H1 (cell line): ENCODE results near the gene ROBO4. TPM values are rescaled to one million over a fixed set of nuclear protein-coding genes. Genes with fewer than 3 reads are reported as not detected.

ENCODE experiments used
- CTCF ChIA-PET: fragments of 300-600 bp; sonication (Branson Sonifier 250); formaldehyde crosslinking; loops from one replicate; lab custom pipeline; 2021; ENCODE audit not compliant: partially characterized antibody; lab: Charles Lee
- POLR2A ChIA-PET: fragments of 300-600 bp; sonication (Branson Sonifier 250); formaldehyde crosslinking; loops from one replicate; lab custom pipeline; 2021; ENCODE audit warnings: inconsistent platforms; ENCODE audit not compliant: partially characterized antibody; lab: Charles Lee
- DNase-seq, 2 experiments: peaks; one replicate each; pipeline versions ENCODE4 v3.0.0 to v3.0.0-alpha.2; 2010 to 2022; ENCODE audit warnings: low spot score in 2 of 2, low read depth in 1 of 2, mixed read lengths in 1 of 2
- FAIRE-seq: peaks from 2 replicates; lab custom pipeline; 2011; peaks lifted over from hg19 to GRCh38; lab: Jason Lieb, UNC
- H2AFZ ChIP-seq: 2 replicates; pipeline ENCODE4 v1.8.1; 2012; ENCODE audit warnings: low read length, inconsistent platforms
- H2AK5ac ChIP-seq: 2 replicates; pipeline ENCODE4 v1.6.1; 2013; ENCODE audit warnings: low read depth, low read length
- H2BK120ac ChIP-seq: replicated peaks from 2 replicates; pipeline ENCODE3; 2013; ENCODE audit warnings: low read depth, low read length, inconsistent platforms
- H2BK12ac ChIP-seq: 2 replicates; pipeline ENCODE4 v1.6.1; 2013; ENCODE audit warnings: low read depth, low read length
- H2BK15ac ChIP-seq: 2 replicates; pipeline ENCODE4 v1.6.1; 2013; ENCODE audit warnings: low read length
- H2BK20ac ChIP-seq: 2 replicates; pipeline ENCODE4 v1.6.1; 2013; ENCODE audit warnings: low read length
- H2BK5ac ChIP-seq: 2 replicates; pipeline ENCODE4 v1.6.1; 2013; ENCODE audit warnings: low read depth, low read length
- H3K14ac ChIP-seq: 2 replicates; pipeline ENCODE4 v1.6.1; 2013; ENCODE audit warnings: inconsistent platforms; ENCODE audit not compliant: insufficient read length
- H3K18ac ChIP-seq: 2 replicates; pipeline ENCODE4 v1.6.1; 2013; ENCODE audit warnings: low read length; ENCODE audit errors: extremely low read depth
- H3K23ac ChIP-seq: 2 replicates; pipeline ENCODE4 v1.6.1; 2013; ENCODE audit warnings: inconsistent platforms; ENCODE audit not compliant: insufficient read length
- H3K23me2 ChIP-seq: 2 replicates; pipeline ENCODE4 v1.6.1; 2013; ENCODE audit warnings: low read depth, low read length
- H3K27ac ChIP-seq: 2 replicates; pipeline ENCODE4 v1.6.1; 2011; ENCODE audit warnings: low read depth, low read length, inconsistent platforms
- H3K27me3 ChIP-seq, 4 experiments: replicated peaks in 1 of 4; 1 replicate in 1 of 4; 2 replicates in 3 of 4; pipeline versions ENCODE4 v1.6.1 to v1.8.1; 2011 to 2013; ENCODE audit warnings: low read length in 3 of 4, mild to moderate bottlenecking in 3 of 4, inconsistent platforms in 2 of 4, mixed read lengths in 2 of 4, moderate library complexity in 1 of 4; ENCODE audit not compliant: control insufficient read depth in 3 of 4, insufficient read depth in 3 of 4; ENCODE audit errors: extremely low read depth in 1 of 4
- H3K36me3 ChIP-seq, 4 experiments: 2 replicates each; pipeline versions ENCODE4 v1.6.1 to v1.8.1; 2011 to 2013; ENCODE audit warnings: mild to moderate bottlenecking in 4 of 4, low read length in 3 of 4, moderate library complexity in 2 of 4, control low read depth in 1 of 4, inconsistent platforms in 1 of 4; ENCODE audit not compliant: insufficient read depth in 4 of 4, control insufficient read depth in 2 of 4
- H3K4ac ChIP-seq: replicated peaks from 2 replicates; pipeline ENCODE3; 2013; ENCODE audit warnings: low read length, low read depth, mixed read lengths, inconsistent platforms; ENCODE audit not compliant: insufficient read length
- H3K4me1 ChIP-seq, 4 experiments: replicated peaks in 1 of 4; 1 replicate in 1 of 4; 2 replicates in 3 of 4; pipeline versions ENCODE4 v1.6.1 to v1.8.1; 2011 to 2013; ENCODE audit warnings: low read length in 3 of 4, inconsistent platforms in 2 of 4, mixed read lengths in 1 of 4; ENCODE audit not compliant: insufficient read depth in 4 of 4, control insufficient read depth in 3 of 4
- H3K4me2 ChIP-seq, 2 experiments: 2 replicates each; pipeline versions ENCODE4 v1.6.1 to v1.8.1; 2011 to 2013; ENCODE audit warnings: low read depth in 2 of 2, low read length in 2 of 2, control low read depth in 1 of 2, inconsistent platforms in 1 of 2, mild to moderate bottlenecking in 1 of 2; ENCODE audit not compliant: insufficient read depth in 1 of 2
- H3K4me3 ChIP-seq, 4 experiments: fragments of 200-600, 300-600 bp in 1 of 4; sonication (generic), shearing (Covaris generic), sonication (Bioruptor Twin) in 1 of 4; 2 replicates each; pipeline versions ENCODE4 v1.5.1 to v1.8.1; 2011 to 2016; ENCODE audit warnings: low read length in 4 of 4, low read depth in 3 of 4, control low read depth in 2 of 4, inconsistent platforms in 2 of 4, mild to moderate bottlenecking in 2 of 4, mixed read lengths in 1 of 4, moderate library complexity in 1 of 4; ENCODE audit not compliant: insufficient read depth in 2 of 4; ENCODE audit errors: extremely low read depth in 1 of 4
- H3K56ac ChIP-seq: replicated peaks from 2 replicates; pipeline ENCODE3; 2013; ENCODE audit warnings: low read depth, mild to moderate bottlenecking, mixed read lengths, low read length, inconsistent platforms; ENCODE audit not compliant: insufficient read length
- H3K79me1 ChIP-seq: 2 replicates; pipeline ENCODE4 v1.6.1; 2013; ENCODE audit warnings: low read depth, low read length, control low read depth
- H3K79me2 ChIP-seq, 2 experiments: 2 replicates each; pipeline versions ENCODE4 v1.6.1 to v1.8.1; 2012 to 2013; ENCODE audit warnings: low read length in 2 of 2, mild to moderate bottlenecking in 2 of 2, inconsistent platforms in 1 of 2; ENCODE audit not compliant: insufficient read depth in 2 of 2, control insufficient read depth in 1 of 2
- H3K9ac ChIP-seq, 4 experiments: replicated peaks in 1 of 4; 1 replicate in 1 of 4; 2 replicates in 3 of 4; pipeline versions ENCODE4 v1.6.1 to v1.8.1; 2011 to 2013; ENCODE audit warnings: low read depth in 3 of 4, low read length in 3 of 4, control low read depth in 2 of 4, mild to moderate bottlenecking in 2 of 4, moderate library complexity in 2 of 4, inconsistent platforms in 1 of 4; ENCODE audit errors: extremely low read depth in 1 of 4
- H3K9me3 ChIP-seq, 2 experiments: 2 replicates each; pipeline versions ENCODE4 v1.6.1 to v1.8.1; 2012 to 2013; ENCODE audit warnings: mild to moderate bottlenecking in 2 of 2, moderate library complexity in 2 of 2, control low read depth in 1 of 2, inconsistent platforms in 1 of 2, low read depth in 1 of 2, low read length in 1 of 2, mixed read lengths in 1 of 2; ENCODE audit not compliant: insufficient read depth in 2 of 2
- H4K20me1 ChIP-seq, 2 experiments: replicated peaks in 1 of 2; 2 replicates each; pipeline versions ENCODE3 to v1.8.1; 2011 to 2013; ENCODE audit warnings: inconsistent platforms in 2 of 2, low read length in 2 of 2, mild to moderate bottlenecking in 1 of 2; ENCODE audit not compliant: insufficient read depth in 2 of 2, control insufficient read depth in 1 of 2
- H4K5ac ChIP-seq: 2 replicates; pipeline ENCODE4 v1.6.1; 2013; ENCODE audit warnings: low read length, low read depth, mixed read lengths, inconsistent platforms; ENCODE audit not compliant: insufficient read length
- H4K8ac ChIP-seq: 2 replicates; pipeline ENCODE4 v1.8.0; 2013; ENCODE audit warnings: mild to moderate bottlenecking, moderate library complexity, low read length, inconsistent platforms; ENCODE audit not compliant: insufficient read depth; ENCODE audit errors: extremely low read depth
- H4K91ac ChIP-seq: replicated peaks from 2 replicates; pipeline ENCODE3; 2013; ENCODE audit warnings: low read length, mixed read lengths, inconsistent platforms; ENCODE audit not compliant: insufficient read length
- EZH2 ChIP-seq: fragments of 200-600 bp; sonication (generic); IDR thresholded peaks from 2 replicates; pipeline ENCODE4 v1.7.1; 2012; ENCODE audit warnings: low read depth, mild to moderate bottlenecking, moderate library complexity, low read length, inconsistent platforms; ENCODE audit not compliant: severe bottlenecking
- POU5F1 ChIP-seq: IDR thresholded peaks from 2 replicates; pipeline ENCODE4 v1.6.1; 2011; ENCODE audit warnings: low read depth, mild to moderate bottlenecking, low read length, moderate library complexity
- SUZ12 ChIP-seq: fragments of 200-600 bp; sonication (generic); IDR thresholded peaks from 2 replicates; pipeline ENCODE4 v1.6.1; 2012; ENCODE audit warnings: mild to moderate bottlenecking, inconsistent platforms, low read length, moderate library complexity, mixed read lengths
- WGBS, 2 experiments: shearing (Covaris generic) in 1 of 2; methylation state at CpG; one replicate each; pipeline versions ENCODE4 v1.1.6 to v1.1.7; 2013 to 2015; ENCODE audit warnings: low lambda C conversion rate in 2 of 2, mixed read lengths in 2 of 2, inconsistent platforms in 1 of 2, low coverage in 1 of 2, missing lambda C conversion rate in 1 of 2; ENCODE audit not compliant: insufficient replicate concordance in 2 of 2, insufficient coverage in 1 of 2, insufficient read length in 1 of 2; ENCODE audit errors: extremely low coverage in 1 of 2, missing lambda C conversion rate in 1 of 2; 5-methylcytosine and 5-hydroxymethylcytosine counted together
- polyA plus RNA-seq, 7 experiments: library from polyadenylated mRNA; depleted of rRNA in 3 of 7; stranded (reverse) in 5 of 7; unstranded in 2 of 7; fragments of >200 nt in 5 of 7; fragments of 200-250 nt in 2 of 7; gene quantifications; 1 replicate in 5 of 7; 2 replicates in 1 of 7; 4 replicates in 1 of 7; pipeline versions ENCODE4 v1.2.1 to v1.2.3, GENCODE V29; 2011 to 2013; ENCODE audit warnings: missing spikeins in 2 of 7, mixed read lengths in 2 of 7
- total RNA-seq: library from RNA; stranded (reverse); fragmentation: NEBNext Ultra II Directional; extraction: Animal tissue kit (Norgen Biotek cat#: 25700); gene quantifications from 2 replicates; pipeline ENCODE4 v1.2.1, GENCODE V29; 2021

ROBO4 gene
- total and polyA plus RNA-seq, 2 of the 8 experiments (the other 6 are each of a cell fraction or from before 2014, with no cell fraction given) = 0.03 TPM; not detected in 1

DNA sequence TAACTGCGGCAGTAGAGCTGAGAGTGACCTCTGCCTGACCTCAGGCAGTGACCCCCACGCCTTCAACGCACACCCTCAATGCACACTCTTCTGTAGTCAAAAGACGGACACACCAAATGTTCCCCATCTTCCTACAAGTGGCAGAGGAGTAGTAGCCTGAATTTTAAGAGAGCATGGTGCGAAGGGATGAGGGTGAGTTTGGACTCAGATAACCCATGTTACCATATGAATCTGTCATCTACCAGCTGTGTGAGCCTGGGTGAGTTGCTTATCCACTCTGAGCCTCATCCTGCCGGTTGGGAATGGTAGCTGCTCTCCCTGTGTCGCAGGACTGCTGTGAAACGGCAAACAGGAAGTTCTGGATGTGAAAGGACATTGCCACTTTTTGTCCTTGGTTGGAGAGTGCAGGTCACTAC, 53.0 kb downstream of the ROBO4 start:
- Histone ChIP-seq H3K79me2 (no peaks in the 10 kb centered on the region), H3K4me3 (no peak overlapping the region), H3K4me1 (peaks cover 3 to 23% (median 4%) of the 10 kb centered on the region in 4 experiments; a peak in 6 of 7 replicates), H2BK12ac (no peak overlapping the region), H3K23me2 (peaks cover 2% of the 10 kb centered on the region; the same call in 1 of the 2 replicates), H4K20me1 (peaks cover 14 to 26% of the 10 kb centered on the region in 2 experiments), H2AFZ (no peak overlapping the region), H3K23ac (no peak overlapping the region), H3K79me1 (no peaks in the 10 kb centered on the region), H4K5ac (no peak overlapping the region), H2BK5ac (no peak overlapping the region), H3K27me3 (peaks cover 87 to 99% (median 94%) of the 10 kb centered on the region in 4 experiments), H3K14ac (no peak overlapping the region), H3K4ac (no peak overlapping the region), H4K91ac (no peak overlapping the region), H3K18ac (no peak overlapping the region), H4K8ac (no peak overlapping the region), H3K9me3 (no peaks in the 10 kb centered on the region), H2BK20ac (no peak overlapping the region), H3K27ac (no peak overlapping the region), H2BK120ac (no peak overlapping the region), H2AK5ac (no peak overlapping the region), H3K9ac (no peak overlapping the region), H3K4me2 (peak overlapping the region; percentile 23 to 32; a peak in 2 of 4 replicates), H3K36me3 (no peaks in the 10 kb centered on the region; a peak in 1 of 8 replicates), H2BK15ac (no peak overlapping the region), H3K56ac (no peak overlapping the region)
- no peak for DNase-seq
- POLR2A ChIA-PET = interaction anchor here (0.7 to 1.9 kb wide), 3 partner anchors 15 to 95 kb away, joined by 3 to 5 read pairs (median 3); partner anchors contain the start of gene MSANTD2
- WGBS, 2 experiments = 22% methylated on average over 8 of the region's 8 CpGs; no CpG with 5 or more reads in 1 of the 2 experiments
- CTCF ChIA-PET = interaction anchor here (0.6 to 2.9 kb wide), 14 partner anchors 9 to 560 kb away, joined by 3 to 23 read pairs (median 4); partner anchors contain the start of gene ROBO3
- TF ChIP-seq SUZ12 (peak; percentile 53; the same call in 1 of the 2 replicates), POU5F1 (no peak), EZH2 (peak; percentile 65)
- FAIRE-seq = no peak
